ENCODE data around the gene SLC25A34.

SLC25A34 gene

GRCh38 chr1:15712168-15712567 lies 23.9 kb upstream of the SLC25A34 start:
- H3K4me3 ChIP-seq (ENCODE audit: low read depth, low read length), result no peak overlapping the region
- no peak for TF ChIP-seq CTCF (IDR thresholded peaks at IDR 0.05; ENCODE audit: borderline replicate concordance, insufficient read depth, low read depth, low read length)

- no peak overlapping the region for H3K4me3 ChIP-seq (ENCODE audit: low read depth, low read length)
- TF ChIP-seq CTCF (IDR thresholded peaks at IDR 0.05; ENCODE audit: borderline replicate concordance, insufficient read depth, low read depth, low read length), result no peak
Measured at GRCh38 chr1:15714406-15715136, 21.5 kb upstream of the SLC25A34 start.

- no peak overlapping the region for H3K4me3 ChIP-seq (ENCODE audit: low read depth, low read length)
- TF ChIP-seq CTCF (IDR thresholded peaks at IDR 0.05; ENCODE audit: borderline replicate concordance, insufficient read depth, low read depth, low read length), result no peak
Measured at GRCh38 chr1:15717418-15718125, 18.5 kb upstream of the SLC25A34 start.

GRCh38 chr1:15718199-15718601 lies 17.9 kb upstream of the SLC25A34 start:
- TF ChIP-seq CTCF (IDR thresholded peaks at IDR 0.05; ENCODE audit: borderline replicate concordance, insufficient read depth, low read depth, low read length), result no peak
- no peak overlapping the region for H3K4me3 ChIP-seq (ENCODE audit: low read depth, low read length)

GRCh38 chr1:15719381-15720120 lies 16.5 kb upstream of the SLC25A34 start:
- TF ChIP-seq CTCF (IDR thresholded peaks at IDR 0.05; ENCODE audit: borderline replicate concordance, insufficient read depth, low read depth, low read length), result no peak
- no peak overlapping the region for H3K4me3 ChIP-seq (ENCODE audit: low read depth, low read length)

- TF ChIP-seq CTCF (IDR thresholded peaks at IDR 0.05; ENCODE audit: borderline replicate concordance, insufficient read depth, low read depth, low read length), result no peak
- no peak overlapping the region for H3K4me3 ChIP-seq (ENCODE audit: low read depth, low read length)
Measured at GRCh38 chr1:15720861-15721260, 15.2 kb upstream of the SLC25A34 start.

Data from GM12875 (cell line).